ENCODE measurements around the gene PNPT1. TPM values are rescaled to one million over a fixed set of nuclear protein-coding genes. Genes with fewer than 3 reads are reported as not detected.

Gene PNPT1
- total and polyA plus RNA-seq, 2 of the 8 experiments (the other 6 are each of a cell fraction or from before 2014, with no cell fraction given) = 8.3 to 40.2 TPM

Other genes starting within 250 kb of the PNPT1 start
- gene CFAP36, start 174.1 kb downstream of the PNPT1 start, total RNA-seq (2021; fragmentation: NEBNext Ultra II Directional; extraction: Animal tissue kit (Norgen Biotek cat#: 25700)) = 18.7 and 19.9 TPM in 2 replicates
- gene CFAP36, start 174.1 kb downstream of the PNPT1 start, polyA plus RNA-seq (2011; rRNA removed) = 3.2 and 4.4 TPM in 2 replicates
- gene PPP4R3B, start 76.2 kb downstream of the PNPT1 start, total RNA-seq (2021; fragmentation: NEBNext Ultra II Directional; extraction: Animal tissue kit (Norgen Biotek cat#: 25700)) = 38.8 and 39.1 TPM in 2 replicates
- gene PPP4R3B, start 76.2 kb downstream of the PNPT1 start, polyA plus RNA-seq (2011; rRNA removed) = 7.0 and 8.5 TPM in 2 replicates
- gene EFEMP1, start 229.9 kb upstream of the PNPT1 start, total RNA-seq (2021; fragmentation: NEBNext Ultra II Directional; extraction: Animal tissue kit (Norgen Biotek cat#: 25700)) = 14.0 and 15.5 TPM in 2 replicates
- gene EFEMP1, start 229.9 kb upstream of the PNPT1 start, polyA plus RNA-seq (2011; rRNA removed) = 19.7 and 23.2 TPM in 2 replicates